ENCODE results near the gene ZNF69. TPM values are rescaled to one million over a fixed set of nuclear protein-coding genes. Genes with fewer than 3 reads are reported as not detected.

ZNF69 gene
- total and polyA plus RNA-seq, 2 of the 13 experiments (the other 11 are each of a cell fraction or from before 2014, with no cell fraction given), result 9.6 to 21.0 TPM

- TF ChIP-seq ELK4 (CRISPR knock-in tag; IDR thresholded peaks at IDR 0.05; ENCODE audit: borderline replicate concordance) (peak; percentile 47; the same call in 1 of the 2 replicates), TBX2 (CRISPR knock-in tag; IDR thresholded peaks at IDR 0.05; ENCODE audit: borderline replicate concordance) (peak; percentile 83; the same call in 1 of the 2 replicates), ZNF563 (CRISPR knock-in tag; IDR thresholded peaks at IDR 0.05) (peak; percentile 65; the same call in 1 of the 2 replicates), FOXC1 (CRISPR knock-in tag; IDR thresholded peaks at IDR 0.05; ENCODE audit: borderline replicate concordance) (no peak), REL (CRISPR knock-in tag; conservative IDR thresholded peaks at IDR 0.05) (no peak), ELF1 (CRISPR knock-in tag; IDR thresholded peaks at IDR 0.05) (peak; percentile 65), RFXAP (CRISPR knock-in tag; IDR thresholded peaks at IDR 0.05; ENCODE audit: borderline replicate concordance) (peak; percentile 34; the same call in 1 of the 2 replicates), DPF2 (CRISPR knock-in tag; IDR thresholded peaks at IDR 0.05; ENCODE audit: borderline replicate concordance, low read depth) (no peak), NRL (CRISPR knock-in tag; IDR thresholded peaks at IDR 0.05; ENCODE audit: borderline replicate concordance) (peak; percentile 71; the same call in 1 of the 2 replicates), ZNF510 (CRISPR knock-in tag; IDR thresholded peaks at IDR 0.05; ENCODE audit: low read depth) (peak; percentile 64; the same call in 1 of the 2 replicates), NR2F6 (IDR thresholded peaks at IDR 0.05) (no peak; the same call in 1 of the 2 replicates), NR2F6 (CRISPR knock-in tag; IDR thresholded peaks at IDR 0.05) (peak; percentile 58; the same call in 1 of the 2 replicates), ZFP37 (CRISPR knock-in tag; IDR thresholded peaks at IDR 0.05; ENCODE audit: borderline replicate concordance) (peak; percentile 77; the same call in 1 of the 2 replicates), RNF2 (conservative IDR thresholded peaks at IDR 0.05; ENCODE audit: low read depth) (0 out of 2 replicates have a peak, but pooled peaks have one; percentile 28), PAXIP1 (CRISPR knock-in tag; conservative IDR thresholded peaks at IDR 0.05) (peak; percentile 43), HNF4A (CRISPR knock-in tag; IDR thresholded peaks at IDR 0.05) (no peak), ZNF687 (CRISPR knock-in tag; IDR thresholded peaks at IDR 0.05) (peak; percentile 93), POLR2G (IDR thresholded peaks at IDR 0.05; ENCODE audit: low read depth, low read length) (peak; percentile 71), ZNF713 (CRISPR knock-in tag; IDR thresholded peaks at IDR 0.05) (no peak), RBFOX2 (IDR thresholded peaks at IDR 0.05; ENCODE audit: low read depth, low read length) (peak; percentile 50; the same call in 1 of the 2 replicates)
Observed at GRCh38 chr19:11848594-11849469, 38.8 kb upstream of the ZNF69 start, which contains the start of gene ZNF439 (continued).
